HG02759 (cell line): Measurements from ENCODE around the gene IGF1R.

ENCODE experiments used
- ATAC-seq: cut with Tn5 transposase; IDR thresholded peaks from one replicate; pipeline ENCODE4 v1.9.1; 2021; ENCODE audit warnings: mild to moderate bottlenecking, moderate library complexity; ENCODE audit not compliant: unreplicated experiment

IGF1R gene

GRCh38 chr15:98671060-98672008 lies 23.0 kb downstream of the IGF1R start:
- no peak for ATAC-seq

- no peak for ATAC-seq
These were observed 24.8 kb downstream of the IGF1R start for GRCh38 chr15:98673133-98673532.

- ATAC-seq: no peak
These were observed 26.0 kb downstream of the IGF1R start for GRCh38 chr15:98674336-98674735.

- ATAC-seq: no peak
These were observed 28.4 kb downstream of the IGF1R start for GRCh38 chr15:98676586-98677270.

- ATAC-seq: no peak
These were observed 29.2 kb downstream of the IGF1R start for GRCh38 chr15:98677345-98678059.

- no peak for ATAC-seq
These were observed 30.1 kb downstream of the IGF1R start for GRCh38 chr15:98678484-98678883.

GRCh38 chr15:98681061-98681460 lies 32.7 kb downstream of the IGF1R start:
- no peak for ATAC-seq

- no peak for ATAC-seq
These were observed 34.8 kb downstream of the IGF1R start for GRCh38 chr15:98682992-98683701.

- no peak for ATAC-seq
These were observed 35.5 kb downstream of the IGF1R start for GRCh38 chr15:98683831-98684230.

GRCh38 chr15:98684436-98684835 lies 36.1 kb downstream of the IGF1R start:
- ATAC-seq: no peak

GRCh38 chr15:98684995-98685525 lies 36.7 kb downstream of the IGF1R start:
- no peak for ATAC-seq

GRCh38 chr15:98686983-98687382 lies 38.6 kb downstream of the IGF1R start:
- ATAC-seq: no peak

- ATAC-seq: no peak
These were observed 41.1 kb downstream of the IGF1R start for GRCh38 chr15:98689431-98689861.

GRCh38 chr15:98690272-98690950 lies 42.1 kb downstream of the IGF1R start:
- no peak for ATAC-seq

GRCh38 chr15:98692213-98692612 lies 43.9 kb downstream of the IGF1R start:
- no peak for ATAC-seq

- ATAC-seq: no peak
These were observed 45.8 kb downstream of the IGF1R start for GRCh38 chr15:98694161-98694560.

- ATAC-seq: no peak
These were observed 50.5 kb downstream of the IGF1R start for GRCh38 chr15:98698792-98699191.

GRCh38 chr15:98699591-98700424 lies 51.5 kb downstream of the IGF1R start:
- no peak for ATAC-seq

- no peak for ATAC-seq
These were observed 52.2 kb downstream of the IGF1R start for GRCh38 chr15:98700519-98700918.
